ENCODE measurements around the gene LTF. TPM values are rescaled to one million over a fixed set of nuclear protein-coding genes. Genes with fewer than 3 reads are reported as not detected.

Gene LTF
- total RNA-seq, 1 experiment from 2014 or later = not detected

- H3K4me1 ChIP-seq (replicated peaks; ENCODE audit: insufficient read depth) = peaks cover 17% of the 10 kb centered on the region
- TF ChIP-seq CTCF (conservative IDR thresholded peaks at IDR 0.05) = no peak
- TF ChIP-seq EZH2 (IDR thresholded peaks at IDR 0.05; ENCODE audit: low read depth) = no peak
- H4K20me1 ChIP-seq (ENCODE audit: insufficient read depth) = no peaks in the 10 kb centered on the region
- ChIA-PET CTCF (interaction anchor here (0.6 kb wide), 2 partner anchors 18 to 796 kb away, joined by 3 to 5 read pairs; no protein-coding TSS in a partner anchor), POLR2A (ENCODE audit: unreplicated experiment) (no interaction called here)
- no peaks in the 10 kb centered on the region for H3K79me2 ChIP-seq (ENCODE audit: low read depth)
- no peaks in the 10 kb centered on the region for H3K36me3 ChIP-seq (ENCODE audit: low read depth)
- H3K27ac ChIP-seq = no peak overlapping the region
- no peaks in the 10 kb centered on the region for H3K27me3 ChIP-seq (ENCODE audit: insufficient read depth, low read depth)
- H3K4me3 ChIP-seq = no peak overlapping the region
- BruUV-seq (replicated peaks) = no TSS peak
- no peak overlapping the region for H2AFZ ChIP-seq
- intact Hi-C loops (cut with micrococcal nuclease; ENCODE audit: unreplicated experiment) = no loop called here
- no peak overlapping the region for H3K4me2 ChIP-seq
- H3F3A ChIP-seq (ENCODE audit: insufficient read depth, low read depth) = no peaks in the 10 kb centered on the region
- no peak for DNase-seq
- no peaks in the 10 kb centered on the region for H3K9me2 ChIP-seq (ENCODE audit: insufficient read depth)
- H3K9me3 ChIP-seq (ENCODE audit: insufficient read depth, low read depth) = no peaks in the 10 kb centered on the region
Observed at GRCh38 chr3:46492890-46493547, 28.3 kb upstream of the LTF start.

GRCh38 chr3:46491089-46492070, 26.7 kb upstream of the LTF start:
- CTCF ChIA-PET = interaction anchor here (0.7 kb wide), 1 partner anchor 288 kb away, joined by 7 read pairs; no protein-coding TSS in a partner anchor
- Histone ChIP-seq H2AFZ (no peak overlapping the region), H3K79me2 (ENCODE audit: low read depth) (no peaks in the 10 kb centered on the region), H3F3A (ENCODE audit: insufficient read depth, low read depth) (no peaks in the 10 kb centered on the region), H3K9me2 (ENCODE audit: insufficient read depth) (no peaks in the 10 kb centered on the region), H4K20me1 (ENCODE audit: insufficient read depth) (no peaks in the 10 kb centered on the region), H3K36me3 (ENCODE audit: low read depth) (no peaks in the 10 kb centered on the region), H3K27ac (no peak overlapping the region), H3K4me1 (replicated peaks; ENCODE audit: insufficient read depth) (peaks cover 12% of the 10 kb centered on the region), H3K9me3 (ENCODE audit: insufficient read depth, low read depth) (no peaks in the 10 kb centered on the region), H3K27me3 (ENCODE audit: insufficient read depth, low read depth) (no peaks in the 10 kb centered on the region), H3K4me2 (no peak overlapping the region), H3K4me3 (no peak overlapping the region)
- no TSS peak for BruUV-seq (replicated peaks)
- DNase-seq = no peak
- intact Hi-C loops (cut with micrococcal nuclease; ENCODE audit: unreplicated experiment) = no loop called here
- TF ChIP-seq CTCF (conservative IDR thresholded peaks at IDR 0.05) = no peak
- no peak for TF ChIP-seq EZH2 (IDR thresholded peaks at IDR 0.05; ENCODE audit: low read depth)
- POLR2A ChIA-PET (ENCODE audit: unreplicated experiment) = no interaction called here

- Histone ChIP-seq H3K9me2 (ENCODE audit: insufficient read depth) (no peaks in the 10 kb centered on the region), H2AFZ (no peak overlapping the region), H3K79me2 (ENCODE audit: low read depth) (no peaks in the 10 kb centered on the region), H3K27ac (no peak overlapping the region), H3K27me3 (ENCODE audit: insufficient read depth, low read depth) (no peaks in the 10 kb centered on the region), H3F3A (ENCODE audit: insufficient read depth, low read depth) (no peaks in the 10 kb centered on the region), H3K4me2 (no peak overlapping the region), H3K4me3 (no peak overlapping the region), H4K20me1 (ENCODE audit: insufficient read depth) (no peaks in the 10 kb centered on the region), H3K4me1 (replicated peaks; ENCODE audit: insufficient read depth) (0 out of 2 replicates have a peak, but pooled peaks cover 4% of the 10 kb centered on the region), H3K36me3 (ENCODE audit: low read depth) (no peaks in the 10 kb centered on the region), H3K9me3 (ENCODE audit: insufficient read depth, low read depth) (no peaks in the 10 kb centered on the region)
- ChIA-PET CTCF (interaction anchor here (0.7 to 2.8 kb wide), 2 partner anchors 68 to 289 kb away, joined by 7 to 46 read pairs; no protein-coding TSS in a partner anchor), POLR2A (ENCODE audit: unreplicated experiment) (interaction anchor here (0.6 kb wide), 1 partner anchor 40 kb away, joined by 13 read pairs; no protein-coding TSS in a partner anchor)
- TF ChIP-seq CTCF (conservative IDR thresholded peaks at IDR 0.05) = no peak
- no peak for TF ChIP-seq EZH2 (IDR thresholded peaks at IDR 0.05; ENCODE audit: low read depth)
- intact Hi-C loops (cut with micrococcal nuclease; ENCODE audit: unreplicated experiment) = no loop called here
- DNase-seq = no peak
- no TSS peak for BruUV-seq (replicated peaks)
Observed at GRCh38 chr3:46490338-46491084, 25.8 kb upstream of the LTF start.
